Measurements from ENCODE around the gene RFFL. TPM values are rescaled to one million over a fixed set of nuclear protein-coding genes. Genes with fewer than 3 reads are reported as not detected.

The RFFL gene
- total and polyA plus RNA-seq, 2 of the 4 experiments (the other 2 are of a cell fraction) = 11.6 to 19.2 TPM

DNA sequence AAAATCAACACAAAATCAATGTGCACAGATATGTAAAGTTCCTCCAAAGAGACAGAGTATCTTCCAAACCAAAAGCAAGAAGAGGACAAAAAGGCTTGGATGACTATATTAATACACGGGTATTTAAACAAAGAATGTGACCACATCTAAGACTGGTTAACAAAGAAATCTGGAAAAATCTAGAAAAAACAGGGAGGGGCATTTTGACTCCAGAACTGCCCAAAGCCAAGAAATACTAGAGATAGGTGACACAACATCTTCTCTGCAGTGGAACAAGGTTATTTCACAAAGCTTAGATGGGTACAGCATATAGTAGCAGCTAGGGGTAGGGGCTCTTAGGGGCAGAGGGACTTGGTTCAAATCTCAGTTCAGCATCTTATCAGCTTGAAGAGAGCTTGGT is 10.3 kb downstream of the RFFL start:
- H3K27ac ChIP-seq (ENCODE audit: insufficient read depth, low read length) = no peak overlapping the region
- no peaks in the 10 kb centered on the region for H3K27me3 ChIP-seq (ENCODE audit: control insufficient read depth, insufficient read depth, low read length)
- no peaks in the 10 kb centered on the region for H3K9me3 ChIP-seq (ENCODE audit: control insufficient read depth, insufficient read depth, low read length)
- intact Hi-C loops (cut with micrococcal nuclease) = no loop called here
- no peak overlapping the region for H2BK5ac ChIP-seq (ENCODE audit: low read depth, low read length, poor library complexity, severe bottlenecking)
- DNase-seq (no peak), ATAC-seq (ENCODE audit: low read depth) (no peak)
- H3K36me3 ChIP-seq (ENCODE audit: control insufficient read depth, insufficient read depth, low read length) = no peaks in the 10 kb centered on the region
- H3K9ac ChIP-seq (ENCODE audit: low read depth, low read length) = no peak overlapping the region
- no peak overlapping the region for H2BK120ac ChIP-seq (ENCODE audit: low read depth, low read length)
- H3K4me1 ChIP-seq (ENCODE audit: control insufficient read depth, insufficient read depth, low read length) = peaks cover 6% of the 10 kb centered on the region; the same call in 1 of the 2 replicates
- H2AK9ac ChIP-seq (replicated peaks; ENCODE audit: low read depth, low read length, poor library complexity) = no peak overlapping the region
- no peak overlapping the region for H2AK5ac ChIP-seq (ENCODE audit: low read depth, low read length)
- no peak overlapping the region for H3K4me2 ChIP-seq (ENCODE audit: low read depth, low read length)
- no peak overlapping the region for H2BK15ac ChIP-seq (ENCODE audit: low read depth, low read length)
- no peak overlapping the region for H3K23ac ChIP-seq (ENCODE audit: low read depth, low read length)
- dilution Hi-C loops (cut with HindIII; ENCODE audit: low sequenced_read_pairs, unreplicated experiment) = no loop called here
- H3K56ac ChIP-seq (ENCODE audit: extremely low read depth, insufficient read depth, low read length) = no peak overlapping the region
- H4K20me1 ChIP-seq (ENCODE audit: insufficient read depth, low read length) = peaks cover 19% of the 10 kb centered on the region; the same call in 1 of the 2 replicates
- no peak overlapping the region for H2BK20ac ChIP-seq (ENCODE audit: low read depth, low read length)
- H3K9me1 ChIP-seq (ENCODE audit: insufficient read depth, low read length) = peaks cover 3% of the 10 kb centered on the region; the same call in 1 of the 2 replicates
- no peak overlapping the region for H3K4me3 ChIP-seq (ENCODE audit: insufficient read depth, low read depth, low read length)
- H4K91ac ChIP-seq (ENCODE audit: insufficient read depth, low read depth, low read length) = no peak overlapping the region
- in situ Hi-C loops (cut with MboI; ENCODE audit: low sequenced_read_pairs) = no loop called here
- BruUV-seq (replicated peaks) = no TSS peak
- no peak overlapping the region for H3K14ac ChIP-seq (replicated peaks; ENCODE audit: low read depth, low read length)
- no peak overlapping the region for H3K4ac ChIP-seq (ENCODE audit: low read depth, low read length)
- no peak overlapping the region for H2AFZ ChIP-seq (replicated peaks; ENCODE audit: low read length, poor library complexity)
- no peak overlapping the region for H4K8ac ChIP-seq (ENCODE audit: low read depth in 2 of 2, low read length in 2 of 2)
- no peak overlapping the region for H3K18ac ChIP-seq (ENCODE audit: low read depth, low read length)
- H4K5ac ChIP-seq (ENCODE audit: low read depth, low read length) = no peak overlapping the region
- 100% methylated on average over 1 of the region's 1 CpG; no CpG with 5 or more reads in 1 of the 2 experiments for WGBS, 2 experiments (ENCODE audit: extremely low coverage in 2 of 2, insufficient read length in 1 of 2)
- peaks cover 26 to 73% of the 10 kb centered on the region in 2 experiments for H3K79me1 ChIP-seq (ENCODE audit: low read depth in 1 of 2, low read length in 2 of 2)
- TF ChIP-seq RCOR1 (IDR thresholded peaks at IDR 0.05; ENCODE audit: insufficient replicate concordance, low read length) (no peak), CHD1 (IDR thresholded peaks at IDR 0.05; ENCODE audit: low read depth, low read length) (no peak), POLR2A (IDR thresholded peaks at IDR 0.05; ENCODE audit: low read depth, low read length) (no peak), SMC3 (IDR thresholded peaks at IDR 0.05; ENCODE audit: low read depth, low read length) (no peak), NFE2L2 (IDR thresholded peaks at IDR 0.05; ENCODE audit: low read depth, low read length) (no peak), BHLHE40 (IDR thresholded peaks at IDR 0.05; ENCODE audit: low read depth, low read length) (no peak), MXI1 (IDR thresholded peaks at IDR 0.05; ENCODE audit: borderline replicate concordance, low read depth, low read length) (no peak), CEBPB (IDR thresholded peaks at IDR 0.05; ENCODE audit: low read depth, low read length) (no peak), RAD21 (IDR thresholded peaks at IDR 0.05; ENCODE audit: low read length) (no peak), USF2 (IDR thresholded peaks at IDR 0.05; ENCODE audit: low read depth, low read length) (no peak), CTCF (conservative IDR thresholded peaks at IDR 0.05; ENCODE audit: low read depth, low read length) (no peak), FOS (IDR thresholded peaks at IDR 0.05; ENCODE audit: low read depth, low read length) (no peak), ELK1 (IDR thresholded peaks at IDR 0.05; ENCODE audit: borderline replicate concordance, low read depth, low read length) (no peak), MAZ (IDR thresholded peaks at IDR 0.05; ENCODE audit: borderline replicate concordance, low read depth, low read length) (no peak), MAFK (IDR thresholded peaks at IDR 0.05; ENCODE audit: low read depth, low read length) (no peak), RFX5 (IDR thresholded peaks at IDR 0.05; ENCODE audit: low read depth, low read length) (no peak)
- POLR2A ChIA-PET (ENCODE audit: unreplicated experiment) = no interaction called here
- CTCF ChIA-PET = interaction anchor here (0.6 to 1.1 kb wide), 3 partner anchors 9 to 33 kb away, joined by 3 to 5 read pairs (median 3); no protein-coding TSS in a partner anchor
